Caco-2 (cell line): ENCODE results near the gene PIERCE2. TPM values are rescaled to one million over a fixed set of nuclear protein-coding genes. Genes with fewer than 3 reads are reported as not detected.
"Not testable (repeated sequence)": the region's sequence is repeated elsewhere in the genome, so short reads cannot be mapped to it uniquely, and the experiment has no call there.

ENCODE experiments used
- BruUV-seq: library from RNA; stranded (reverse); fragments of 400-500 nt; replicated peaks from 2 replicates; lab custom pipeline; 2021; lab: Mats Ljungman, UMichigan
- CTCF ChIA-PET: fragments of 300-600 bp; sonication (Branson Sonifier 250); formaldehyde crosslinking; loops from one replicate; lab custom pipeline; 2022; ENCODE audit warnings: antibody characterized with exemption; lab: Charles Lee
- POLR2A ChIA-PET: fragments of 300-600 bp; sonication (Branson Sonifier 250); formaldehyde crosslinking; loops from one replicate; lab custom pipeline; 2022; ENCODE audit warnings: antibody characterized with exemption; lab: Charles Lee
- DNase-seq, 2 experiments: peaks; one replicate each; pipeline versions ENCODE4 v3.0.0 to v3.0.0-alpha.2; 2020 to 2022
- H3K27me3 ChIP-seq: replicated peaks from 2 replicates; pipeline ENCODE4 v1.6.0; 2011; ENCODE audit warnings: low read length; ENCODE audit not compliant: control insufficient read depth, insufficient read depth
- H3K36me3 ChIP-seq: 2 replicates; pipeline ENCODE4 v1.5.1; 2011; ENCODE audit warnings: low read length; ENCODE audit not compliant: control insufficient read depth, insufficient read depth
- H3K4me1 ChIP-seq: fragments of 250-450 bp; sonication (Bioruptor Pico); 2 replicates; pipeline ENCODE4 v1.5.1; 2020; ENCODE audit warnings: mild to moderate bottlenecking
- H3K4me3 ChIP-seq: 2 replicates; pipeline ENCODE4 v1.5.1; 2011; ENCODE audit warnings: low read depth, mild to moderate bottlenecking, control low read depth, low read length
- H3K9me3 ChIP-seq: fragments of 250-450 bp; sonication (Bioruptor Pico); 2 replicates; pipeline ENCODE4 v1.5.1; 2020; ENCODE audit warnings: mild to moderate bottlenecking, moderate library complexity
- H3K27ac Mint-ChIP-seq: one replicate; pipeline ENCODE4 v1.8.0; 2022; ENCODE audit warnings: mixed read lengths; ENCODE audit not compliant: unreplicated experiment
- H3K27me3 Mint-ChIP-seq: one replicate; pipeline ENCODE4 v1.8.0; 2022; ENCODE audit warnings: mixed read lengths; ENCODE audit not compliant: insufficient read depth, unreplicated experiment
- H3K36me3 Mint-ChIP-seq: one replicate; pipeline ENCODE4 v1.8.0; 2022; ENCODE audit warnings: mild to moderate bottlenecking, mixed read lengths; ENCODE audit not compliant: insufficient read depth, unreplicated experiment
- H3K4me1 Mint-ChIP-seq: one replicate; pipeline ENCODE4 v1.8.0; 2022; ENCODE audit warnings: low read depth, mixed read lengths; ENCODE audit not compliant: unreplicated experiment
- H3K4me3 Mint-ChIP-seq: one replicate; pipeline ENCODE4 v1.8.0; 2022; ENCODE audit warnings: mild to moderate bottlenecking, moderate library complexity, mixed read lengths; ENCODE audit not compliant: unreplicated experiment
- H3K9me3 Mint-ChIP-seq: one replicate; pipeline ENCODE4 v1.8.0; 2022; ENCODE audit warnings: mixed read lengths; ENCODE audit not compliant: unreplicated experiment
- intact Hi-C: fragments of 100-400 bp; cut with micrococcal nuclease; formaldehyde crosslinking; loops from one replicate; pipeline ENCODE4 v1.10.0; 2022; ENCODE audit not compliant: unreplicated experiment
- total RNA-seq: library from RNA; stranded (reverse); gene quantifications from 2 replicates; pipeline ENCODE4 v1.2.3, GENCODE V29; 2022
- TF ChIP-seq, protein P1 (sequence below), 2 experiments: fragments of 200-600 bp in 1 of 2; IDR thresholded peaks; 1 replicate in 1 of 2; 2 replicates in 1 of 2; pipeline versions ENCODE4 v1.5.1 to v1.8.0; 2011 to 2022; ENCODE audit warnings: antibody characterized with exemption in 1 of 2, control low read depth in 1 of 2, inconsistent platforms in 1 of 2, low read depth in 1 of 2, low read length in 1 of 2, mild to moderate bottlenecking in 1 of 2, moderate library complexity in 1 of 2; ENCODE audit not compliant: insufficient read depth in 1 of 2, severe bottlenecking in 1 of 2, unreplicated experiment in 1 of 2

The PIERCE2 gene
- total RNA-seq, 1 experiment from 2014 or later = 1.3 TPM

- H3K4me3 ChIP-seq, H3K9me3 Mint-ChIP-seq, H3K27ac Mint-ChIP-seq, H3K36me3 ChIP-seq, H3K4me1 ChIP-seq, BruUV-seq, H3K27me3 ChIP-seq, H3K4me3 Mint-ChIP-seq, H3K27me3 Mint-ChIP-seq, POLR2A ChIA-PET, H3K36me3 Mint-ChIP-seq, intact Hi-C loops, H3K4me1 Mint-ChIP-seq, DNase-seq, H3K9me3 ChIP-seq, CTCF ChIA-PET: not testable (repeated sequence)
Observed at GRCh38 chr15:55447030-55447394, 38.7 kb downstream of the PIERCE2 start.

DNA sequence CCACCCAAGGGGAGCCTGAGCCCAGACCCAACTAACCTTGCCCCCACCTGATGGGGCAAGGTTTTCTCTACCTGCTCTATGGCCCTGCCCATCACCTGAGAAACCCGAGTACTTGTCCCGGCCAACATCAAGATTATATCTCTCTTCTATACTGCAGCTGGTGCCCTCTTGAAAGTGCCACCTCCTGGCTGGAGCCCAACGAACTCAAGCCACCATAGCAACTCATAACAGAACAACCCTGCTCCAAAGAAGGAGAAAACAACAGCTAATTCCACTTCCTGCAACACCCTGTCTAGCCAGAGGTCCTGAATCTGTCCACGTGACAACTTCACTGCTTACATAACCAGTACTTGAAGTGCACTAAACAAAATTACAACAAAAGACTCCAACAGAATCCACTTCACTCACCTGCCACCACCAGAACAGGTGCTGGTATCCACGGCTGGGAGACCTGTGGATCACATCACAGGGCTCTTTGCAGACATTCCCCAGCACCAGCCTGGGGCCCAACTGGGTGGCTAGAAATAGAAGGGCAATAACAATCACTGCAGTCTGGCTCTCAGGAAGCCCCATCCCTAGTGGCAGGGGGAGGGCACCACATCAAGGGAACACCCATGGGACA, 49.2 kb downstream of the PIERCE2 start:
- Mint-ChIP-seq H3K27ac (no peak overlapping the region), H3K4me3 (no peak overlapping the region), H3K9me3 (peaks cover 15% of the 10 kb centered on the region), H3K4me1 (no peaks in the 10 kb centered on the region), H3K27me3 (no peaks in the 10 kb centered on the region), H3K36me3 (no peaks in the 10 kb centered on the region)
- Histone ChIP-seq H3K27me3 (no peaks in the 10 kb centered on the region), H3K4me3 (no peak overlapping the region), H3K4me1 (no peaks in the 10 kb centered on the region), H3K9me3 (0 out of 2 replicates have a peak, but pooled peaks cover 8% of the 10 kb centered on the region), H3K36me3 (no peaks in the 10 kb centered on the region)
- no TSS peak for BruUV-seq
- intact Hi-C loops = no loop called here
- DNase-seq = no peak
- CTCF ChIA-PET = no interaction called here
- POLR2A ChIA-PET = no interaction called here
- TF ChIP-seq, protein P1, sequence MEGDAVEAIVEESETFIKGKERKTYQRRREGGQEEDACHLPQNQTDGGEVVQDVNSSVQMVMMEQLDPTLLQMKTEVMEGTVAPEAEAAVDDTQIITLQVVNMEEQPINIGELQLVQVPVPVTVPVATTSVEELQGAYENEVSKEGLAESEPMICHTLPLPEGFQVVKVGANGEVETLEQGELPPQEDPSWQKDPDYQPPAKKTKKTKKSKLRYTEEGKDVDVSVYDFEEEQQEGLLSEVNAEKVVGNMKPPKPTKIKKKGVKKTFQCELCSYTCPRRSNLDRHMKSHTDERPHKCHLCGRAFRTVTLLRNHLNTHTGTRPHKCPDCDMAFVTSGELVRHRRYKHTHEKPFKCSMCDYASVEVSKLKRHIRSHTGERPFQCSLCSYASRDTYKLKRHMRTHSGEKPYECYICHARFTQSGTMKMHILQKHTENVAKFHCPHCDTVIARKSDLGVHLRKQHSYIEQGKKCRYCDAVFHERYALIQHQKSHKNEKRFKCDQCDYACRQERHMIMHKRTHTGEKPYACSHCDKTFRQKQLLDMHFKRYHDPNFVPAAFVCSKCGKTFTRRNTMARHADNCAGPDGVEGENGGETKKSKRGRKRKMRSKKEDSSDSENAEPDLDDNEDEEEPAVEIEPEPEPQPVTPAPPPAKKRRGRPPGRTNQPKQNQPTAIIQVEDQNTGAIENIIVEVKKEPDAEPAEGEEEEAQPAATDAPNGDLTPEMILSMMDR (IDR thresholded peaks at IDR 0.05; ENCODE audit: insufficient read depth in 1 of 2, low read depth in 1 of 2, low read length in 1 of 2, severe bottlenecking in 1 of 2, unreplicated experiment in 1 of 2) = no peak

DNA sequence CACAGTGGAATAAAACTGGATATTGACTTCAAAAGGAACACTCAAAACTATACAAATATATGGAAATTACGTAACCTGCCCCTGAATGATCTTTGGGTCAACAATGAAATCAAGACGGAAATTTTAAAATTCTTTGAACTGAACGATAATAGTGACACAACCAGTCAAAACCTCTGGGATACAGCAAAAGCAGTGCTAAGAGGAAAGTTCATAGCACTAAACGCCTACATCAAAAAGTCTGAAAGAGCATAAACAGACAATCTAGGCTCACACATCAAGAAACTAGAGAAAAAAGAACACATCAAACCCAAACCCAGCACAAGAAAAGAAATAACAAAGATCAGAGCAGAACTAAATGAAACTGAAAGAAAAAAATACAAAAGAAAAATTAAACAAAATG, 53.2 kb downstream of the PIERCE2 start:
- intact Hi-C loops = no loop called here
- POLR2A ChIA-PET = no interaction called here
- Histone ChIP-seq H3K9me3 (0 out of 2 replicates have a peak, but pooled peaks cover 8% of the 10 kb centered on the region), H3K4me3 (no peak overlapping the region), H3K27me3 (no peaks in the 10 kb centered on the region), H3K36me3 (no peaks in the 10 kb centered on the region), H3K4me1 (no peaks in the 10 kb centered on the region)
- Mint-ChIP-seq H3K4me3 (no peak overlapping the region), H3K36me3 (no peaks in the 10 kb centered on the region), H3K27ac (no peak overlapping the region), H3K27me3 (no peaks in the 10 kb centered on the region), H3K9me3 (peaks cover 31% of the 10 kb centered on the region), H3K4me1 (no peaks in the 10 kb centered on the region)
- DNase-seq = no peak
- no TSS peak for BruUV-seq
- CTCF ChIA-PET = no interaction called here
- TF ChIP-seq, protein P1 (IDR thresholded peaks at IDR 0.05; ENCODE audit: insufficient read depth in 1 of 2, low read depth in 1 of 2, low read length in 1 of 2, severe bottlenecking in 1 of 2, unreplicated experiment in 1 of 2) = no peak
